ENCODE data around the gene SHB. TPM values are rescaled to one million over a fixed set of nuclear protein-coding genes. Genes with fewer than 3 reads are reported as not detected.
"Not testable (repeated sequence)": the region's sequence is repeated elsewhere in the genome, so short reads cannot be mapped to it uniquely, and the experiment has no call there.

Gene SHB
- total RNA-seq, 2 donors from 2014 or later: 53.2 to 54.8 TPM

- Histone ChIP-seq H3K36me3 (no peaks in the 10 kb centered on the region), H3K27me3 (replicated peaks; ENCODE audit: insufficient read depth) (no peaks in the 10 kb centered on the region), H3K4me1 (replicated peaks) (peaks cover 15% of the 10 kb centered on the region), H3K9me3 (no peaks in the 10 kb centered on the region), H3K27ac (peak overlapping the region; percentile 24 to 76), H3K4me3 (no peak overlapping the region)
- intact Hi-C loops (cut with DNase I): no loop called here
- TF ChIP-seq POLR2AphosphoS5 (IDR thresholded peaks at IDR 0.05) (no peak), POLR2A (IDR thresholded peaks at IDR 0.05) (no peak)
- TF ChIP-seq, protein P1, sequence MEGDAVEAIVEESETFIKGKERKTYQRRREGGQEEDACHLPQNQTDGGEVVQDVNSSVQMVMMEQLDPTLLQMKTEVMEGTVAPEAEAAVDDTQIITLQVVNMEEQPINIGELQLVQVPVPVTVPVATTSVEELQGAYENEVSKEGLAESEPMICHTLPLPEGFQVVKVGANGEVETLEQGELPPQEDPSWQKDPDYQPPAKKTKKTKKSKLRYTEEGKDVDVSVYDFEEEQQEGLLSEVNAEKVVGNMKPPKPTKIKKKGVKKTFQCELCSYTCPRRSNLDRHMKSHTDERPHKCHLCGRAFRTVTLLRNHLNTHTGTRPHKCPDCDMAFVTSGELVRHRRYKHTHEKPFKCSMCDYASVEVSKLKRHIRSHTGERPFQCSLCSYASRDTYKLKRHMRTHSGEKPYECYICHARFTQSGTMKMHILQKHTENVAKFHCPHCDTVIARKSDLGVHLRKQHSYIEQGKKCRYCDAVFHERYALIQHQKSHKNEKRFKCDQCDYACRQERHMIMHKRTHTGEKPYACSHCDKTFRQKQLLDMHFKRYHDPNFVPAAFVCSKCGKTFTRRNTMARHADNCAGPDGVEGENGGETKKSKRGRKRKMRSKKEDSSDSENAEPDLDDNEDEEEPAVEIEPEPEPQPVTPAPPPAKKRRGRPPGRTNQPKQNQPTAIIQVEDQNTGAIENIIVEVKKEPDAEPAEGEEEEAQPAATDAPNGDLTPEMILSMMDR (IDR thresholded peaks at IDR 0.05): no peak
- no peak for DNase-seq (ENCODE audit: low spot score)
- 93% methylated on average over 6 of the region's 6 CpGs for WGBS
Observed at GRCh38 chr9:37967761-37968080, 101.3 kb downstream of the SHB start.

DNA sequence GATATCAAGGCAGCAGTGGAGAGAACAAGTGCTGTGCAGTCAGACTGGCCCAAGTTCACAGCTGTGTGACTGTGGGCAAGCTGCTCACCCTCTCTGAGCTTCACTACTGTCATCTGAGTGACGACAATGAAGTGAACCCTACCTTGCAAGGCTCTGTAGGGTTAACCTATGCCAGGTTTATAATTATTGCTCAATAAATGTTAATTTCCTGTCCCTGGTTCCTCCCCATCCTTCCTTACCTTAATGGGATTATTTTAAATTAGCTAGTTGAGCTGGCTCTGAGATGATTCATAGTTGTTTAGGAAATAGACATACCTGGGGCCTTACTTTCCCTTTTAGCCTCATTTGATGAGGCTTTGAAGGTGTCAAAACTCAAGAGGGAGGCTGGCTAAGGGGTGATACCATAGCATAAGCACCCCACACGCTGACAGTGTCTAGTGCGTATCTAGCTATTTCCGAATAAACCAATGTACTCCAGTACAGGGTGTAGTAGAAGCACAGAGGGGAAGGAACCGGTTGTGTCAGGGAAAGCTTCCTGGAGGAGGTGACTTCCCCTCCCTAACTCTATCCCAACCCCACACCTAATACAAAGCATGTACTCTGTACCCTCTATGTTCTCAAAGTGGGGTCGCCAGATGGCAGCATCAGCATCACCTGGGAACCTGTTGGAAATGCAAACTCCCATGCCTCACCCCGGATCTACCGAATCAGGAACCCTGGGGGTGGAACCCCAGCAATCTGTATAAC lies 101.8 kb downstream of the SHB start:
- peaks cover 15% of the 10 kb centered on the region for H3K4me1 ChIP-seq (replicated peaks)
- H3K4me3 ChIP-seq: no peak overlapping the region
- no peaks in the 10 kb centered on the region for H3K9me3 ChIP-seq
- 89% methylated on average over 8 of the region's 8 CpGs for WGBS
- no peaks in the 10 kb centered on the region for H3K27me3 ChIP-seq (replicated peaks; ENCODE audit: insufficient read depth)
- DNase-seq (ENCODE audit: low spot score): no peak
- peak overlapping the region; percentile 67 to 76 for H3K27ac ChIP-seq
- H3K36me3 ChIP-seq: no peaks in the 10 kb centered on the region
- no peak for TF ChIP-seq POLR2AphosphoS5 (IDR thresholded peaks at IDR 0.05)
- TF ChIP-seq, protein P1 (IDR thresholded peaks at IDR 0.05): no peak
- no peak for TF ChIP-seq POLR2A (IDR thresholded peaks at IDR 0.05)
- intact Hi-C loops (cut with DNase I): no loop called here

- H3K27me3 ChIP-seq (replicated peaks; ENCODE audit: insufficient read depth): no peaks in the 10 kb centered on the region
- H3K4me3 ChIP-seq: no peak overlapping the region
- TF ChIP-seq, protein P1 (IDR thresholded peaks at IDR 0.05): no peak
- TF ChIP-seq POLR2A (IDR thresholded peaks at IDR 0.05): no peak
- no peak for TF ChIP-seq POLR2AphosphoS5 (IDR thresholded peaks at IDR 0.05)
- no peaks in the 10 kb centered on the region for H3K36me3 ChIP-seq
- H3K27ac ChIP-seq: peak overlapping the region; percentile 67 to 76
- DNase-seq (ENCODE audit: low spot score): no peak
- intact Hi-C loops (cut with DNase I): no loop called here
- H3K4me1 ChIP-seq (replicated peaks): peaks cover 15% of the 10 kb centered on the region
- H3K9me3 ChIP-seq: no peaks in the 10 kb centered on the region
- WGBS: 45% methylated on average over 9 of the region's 9 CpGs
Observed at GRCh38 chr9:37966412-37967013, 102.5 kb downstream of the SHB start.

GRCh38 chr9:37965676-37966345 lies 103.2 kb downstream of the SHB start:
- H3K36me3 ChIP-seq; intact Hi-C loops (cut with DNase I); H3K4me3 ChIP-seq; DNase-seq (ENCODE audit: low spot score); H3K9me3 ChIP-seq; H3K27me3 ChIP-seq (replicated peaks; ENCODE audit: insufficient read depth): not testable (repeated sequence)
- WGBS: 80% methylated on average over 7 of the region's 7 CpGs
- Histone ChIP-seq H3K4me1 (replicated peaks) (peaks cover 15% of the 10 kb centered on the region), H3K27ac (peak overlapping the region; percentile 76 to 78)

DNA sequence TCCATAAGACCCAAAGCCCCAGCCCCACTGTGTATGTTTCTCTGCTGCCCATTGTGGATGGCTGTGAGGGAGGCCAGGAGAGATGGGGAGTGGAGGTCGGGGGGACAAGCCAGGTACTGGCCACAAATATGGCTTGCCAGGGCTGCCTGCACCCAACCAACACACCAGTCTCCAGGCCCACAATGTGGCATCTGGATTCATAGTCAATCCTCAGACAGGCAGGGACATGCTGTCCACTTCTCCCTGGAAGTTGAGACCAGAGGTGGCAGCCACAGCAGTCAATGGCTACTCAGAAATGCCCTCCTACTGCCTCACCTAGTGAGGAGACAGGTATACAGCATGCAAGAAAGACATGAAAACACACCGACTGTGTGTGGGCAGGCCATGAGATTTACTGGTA lies 103.9 kb downstream of the SHB start:
- peaks cover 15% of the 10 kb centered on the region for H3K4me1 ChIP-seq (replicated peaks)
- no peaks in the 10 kb centered on the region for H3K27me3 ChIP-seq (replicated peaks; ENCODE audit: insufficient read depth)
- DNase-seq (ENCODE audit: low spot score): no peak
- WGBS: 52% methylated on average over 2 of the region's 2 CpGs
- TF ChIP-seq POLR2AphosphoS5 (IDR thresholded peaks at IDR 0.05) (no peak), POLR2A (IDR thresholded peaks at IDR 0.05) (no peak)
- TF ChIP-seq, protein P1 (IDR thresholded peaks at IDR 0.05): no peak
- no peak overlapping the region for H3K4me3 ChIP-seq
- intact Hi-C loops (cut with DNase I): no loop called here
- H3K9me3 ChIP-seq: no peaks in the 10 kb centered on the region
- peak overlapping the region; percentile 76 to 78 for H3K27ac ChIP-seq
- H3K36me3 ChIP-seq: no peaks in the 10 kb centered on the region

All from prostate gland (tissue), 2 donors.